Measurements from ENCODE around the gene SETD4.

The SETD4 gene

GRCh38 chr21:36096398-36097290, 36.3 kb upstream of the SETD4 start:
- no peak for TF ChIP-seq EZH2phosphoT487 (IDR thresholded peaks at IDR 0.05; ENCODE audit: low read length)
- TF ChIP-seq, protein P1, sequence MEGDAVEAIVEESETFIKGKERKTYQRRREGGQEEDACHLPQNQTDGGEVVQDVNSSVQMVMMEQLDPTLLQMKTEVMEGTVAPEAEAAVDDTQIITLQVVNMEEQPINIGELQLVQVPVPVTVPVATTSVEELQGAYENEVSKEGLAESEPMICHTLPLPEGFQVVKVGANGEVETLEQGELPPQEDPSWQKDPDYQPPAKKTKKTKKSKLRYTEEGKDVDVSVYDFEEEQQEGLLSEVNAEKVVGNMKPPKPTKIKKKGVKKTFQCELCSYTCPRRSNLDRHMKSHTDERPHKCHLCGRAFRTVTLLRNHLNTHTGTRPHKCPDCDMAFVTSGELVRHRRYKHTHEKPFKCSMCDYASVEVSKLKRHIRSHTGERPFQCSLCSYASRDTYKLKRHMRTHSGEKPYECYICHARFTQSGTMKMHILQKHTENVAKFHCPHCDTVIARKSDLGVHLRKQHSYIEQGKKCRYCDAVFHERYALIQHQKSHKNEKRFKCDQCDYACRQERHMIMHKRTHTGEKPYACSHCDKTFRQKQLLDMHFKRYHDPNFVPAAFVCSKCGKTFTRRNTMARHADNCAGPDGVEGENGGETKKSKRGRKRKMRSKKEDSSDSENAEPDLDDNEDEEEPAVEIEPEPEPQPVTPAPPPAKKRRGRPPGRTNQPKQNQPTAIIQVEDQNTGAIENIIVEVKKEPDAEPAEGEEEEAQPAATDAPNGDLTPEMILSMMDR (IDR thresholded peaks at IDR 0.05; ENCODE audit: low read length), result no peak
- no peak for TF ChIP-seq EZH2 (optimal IDR thresholded peaks at IDR 0.05; ENCODE audit: low read depth, low read length)
- H3K36me3 ChIP-seq (replicated peaks; ENCODE audit: insufficient read depth, low read length), result no peaks in the 10 kb centered on the region
- H3K27ac ChIP-seq (ENCODE audit: low read length), result no peak overlapping the region

DNA sequence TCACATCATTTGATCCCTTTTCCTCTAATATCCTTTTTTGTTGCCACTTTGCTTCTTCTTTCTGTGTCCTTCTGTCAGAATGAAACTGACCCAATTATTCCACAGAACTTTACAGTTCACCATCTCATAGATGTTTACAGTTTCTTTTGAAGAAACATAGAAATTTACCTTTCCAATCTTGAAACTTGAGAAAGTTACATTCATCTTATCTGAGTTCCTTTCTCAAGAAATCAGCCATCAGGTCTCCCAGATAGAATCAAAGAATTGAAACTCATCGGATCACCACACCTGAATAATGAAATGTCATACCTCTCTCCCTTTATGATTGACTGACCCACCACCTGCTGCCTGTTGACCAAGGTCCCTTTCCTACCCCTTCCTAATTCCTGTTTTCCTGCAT, 33.2 kb upstream of the SETD4 start:
- Histone ChIP-seq H3K4me3 (ENCODE audit: low read length) (no peak overlapping the region), H3K27me3 (replicated peaks; ENCODE audit: insufficient read depth, low read length) (no peaks in the 10 kb centered on the region), H3K4me2 (ENCODE audit: low read depth, low read length) (no peak overlapping the region), H3K79me2 (ENCODE audit: low read length) (no peaks in the 10 kb centered on the region), H3K9me3 (replicated peaks; ENCODE audit: insufficient read depth, low read length) (no peaks in the 10 kb centered on the region), H3K4me1 (ENCODE audit: low read length) (no peaks in the 10 kb centered on the region), H2AFZ (ENCODE audit: low read length) (no peak overlapping the region), H4K20me1 (ENCODE audit: insufficient read depth, low read length) (no peaks in the 10 kb centered on the region), H3K9ac (ENCODE audit: low read length) (no peak overlapping the region), H3F3A (ENCODE audit: insufficient read depth, low read length) (no peaks in the 10 kb centered on the region), H3K27ac (ENCODE audit: low read length) (no peak overlapping the region), H3K9me2 (replicated peaks; ENCODE audit: insufficient read depth, low read length) (no peaks in the 10 kb centered on the region), H3K36me3 (replicated peaks; ENCODE audit: insufficient read depth, low read length) (no peaks in the 10 kb centered on the region)
- no peak for DNase-seq
- no peak for TF ChIP-seq EZH2 (optimal IDR thresholded peaks at IDR 0.05; ENCODE audit: low read depth, low read length)

More at GRCh38 chr21:36096398-36097290, 36.3 kb upstream of the SETD4 start:
- H3K4me2 ChIP-seq (ENCODE audit: low read depth, low read length), result no peak overlapping the region
- H3K4me3 ChIP-seq (ENCODE audit: low read length), result no peak overlapping the region
- H3K4me1 ChIP-seq (ENCODE audit: low read length), result peaks cover 15% of the 10 kb centered on the region
- no peaks in the 10 kb centered on the region for H3K79me2 ChIP-seq (ENCODE audit: low read length)
- H4K20me1 ChIP-seq (ENCODE audit: insufficient read depth, low read length), result no peaks in the 10 kb centered on the region
- peaks cover 11% of the 10 kb centered on the region for H3F3A ChIP-seq (ENCODE audit: insufficient read depth, low read length)
- no peak overlapping the region for H3K9ac ChIP-seq (ENCODE audit: low read length)
- DNase-seq, result no peak
- no peaks in the 10 kb centered on the region for H3K9me2 ChIP-seq (replicated peaks; ENCODE audit: insufficient read depth, low read length)
- no peaks in the 10 kb centered on the region for H3K9me3 ChIP-seq (replicated peaks; ENCODE audit: insufficient read depth, low read length)
- H2AFZ ChIP-seq (ENCODE audit: low read length), result no peak overlapping the region
- H3K27me3 ChIP-seq (replicated peaks; ENCODE audit: insufficient read depth, low read length), result no peaks in the 10 kb centered on the region

- TF ChIP-seq EZH2phosphoT487 (IDR thresholded peaks at IDR 0.05; ENCODE audit: low read length), result no peak
- TF ChIP-seq EZH2 (optimal IDR thresholded peaks at IDR 0.05; ENCODE audit: low read depth, low read length), result no peak
- TF ChIP-seq, protein P1 (IDR thresholded peaks at IDR 0.05; ENCODE audit: low read length), result no peak
- Histone ChIP-seq H3K9me3 (replicated peaks; ENCODE audit: insufficient read depth, low read length) (no peaks in the 10 kb centered on the region), H3F3A (ENCODE audit: insufficient read depth, low read length) (no peaks in the 10 kb centered on the region), H4K20me1 (ENCODE audit: insufficient read depth, low read length) (no peaks in the 10 kb centered on the region), H3K9me2 (replicated peaks; ENCODE audit: insufficient read depth, low read length) (no peaks in the 10 kb centered on the region), H3K4me2 (ENCODE audit: low read depth, low read length) (no peak overlapping the region), H3K27ac (ENCODE audit: low read length) (no peak overlapping the region), H3K4me1 (ENCODE audit: low read length) (no peaks in the 10 kb centered on the region), H3K27me3 (replicated peaks; ENCODE audit: insufficient read depth, low read length) (no peaks in the 10 kb centered on the region), H3K4me3 (ENCODE audit: low read length) (no peak overlapping the region), H3K79me2 (ENCODE audit: low read length) (no peaks in the 10 kb centered on the region), H3K36me3 (replicated peaks; ENCODE audit: insufficient read depth, low read length) (no peaks in the 10 kb centered on the region), H2AFZ (ENCODE audit: low read length) (no peak overlapping the region), H3K9ac (ENCODE audit: low read length) (no peak overlapping the region)
- DNase-seq, result no peak
These were observed 32.4 kb upstream of the SETD4 start for GRCh38 chr21:36092681-36093080.

GRCh38 chr21:36089946-36090345, 29.6 kb upstream of the SETD4 start:
- Histone ChIP-seq H3F3A (ENCODE audit: insufficient read depth, low read length) (no peaks in the 10 kb centered on the region), H3K27ac (ENCODE audit: low read length) (no peak overlapping the region), H3K4me3 (ENCODE audit: low read length) (no peak overlapping the region), H3K9me3 (replicated peaks; ENCODE audit: insufficient read depth, low read length) (no peaks in the 10 kb centered on the region), H3K4me2 (ENCODE audit: low read depth, low read length) (no peak overlapping the region), H3K4me1 (ENCODE audit: low read length) (no peaks in the 10 kb centered on the region), H3K79me2 (ENCODE audit: low read length) (no peaks in the 10 kb centered on the region), H3K27me3 (replicated peaks; ENCODE audit: insufficient read depth, low read length) (no peaks in the 10 kb centered on the region), H2AFZ (ENCODE audit: low read length) (no peak overlapping the region), H3K36me3 (replicated peaks; ENCODE audit: insufficient read depth, low read length) (no peaks in the 10 kb centered on the region), H3K9me2 (replicated peaks; ENCODE audit: insufficient read depth, low read length) (no peaks in the 10 kb centered on the region), H4K20me1 (ENCODE audit: insufficient read depth, low read length) (no peaks in the 10 kb centered on the region), H3K9ac (ENCODE audit: low read length) (no peak overlapping the region)
- TF ChIP-seq, protein P1 (IDR thresholded peaks at IDR 0.05; ENCODE audit: low read length), result no peak
- TF ChIP-seq EZH2phosphoT487 (IDR thresholded peaks at IDR 0.05; ENCODE audit: low read length) (no peak), EZH2 (optimal IDR thresholded peaks at IDR 0.05; ENCODE audit: low read depth, low read length) (no peak)
- no peak for DNase-seq
